Hepatocyte (in vitro differentiated cells): ENCODE measurements around the gene PPP2R5C.
"Not testable (repeated sequence)": the region's sequence is repeated elsewhere in the genome, so short reads cannot be mapped to it uniquely, and the experiment has no call there.

Experiments
- EZH2phosphoT487 ChIP-seq: fragments of 200-600 bp; sonication (generic); IDR thresholded peaks from one replicate; pipeline ENCODE4 v1.6.1; 2018; ENCODE audit warnings: antibody characterized with exemption, mild to moderate bottlenecking, low read depth, moderate library complexity; ENCODE audit not compliant: unreplicated experiment, severe bottlenecking
- TF ChIP-seq, protein P1 (sequence below): fragments of 200-600 bp; sonication (generic); IDR thresholded peaks from 2 replicates; pipeline ENCODE4 v1.5.1; 2016; ENCODE audit warnings: antibody characterized with exemption, mild to moderate bottlenecking; ENCODE audit not compliant: poor library complexity

DNA sequence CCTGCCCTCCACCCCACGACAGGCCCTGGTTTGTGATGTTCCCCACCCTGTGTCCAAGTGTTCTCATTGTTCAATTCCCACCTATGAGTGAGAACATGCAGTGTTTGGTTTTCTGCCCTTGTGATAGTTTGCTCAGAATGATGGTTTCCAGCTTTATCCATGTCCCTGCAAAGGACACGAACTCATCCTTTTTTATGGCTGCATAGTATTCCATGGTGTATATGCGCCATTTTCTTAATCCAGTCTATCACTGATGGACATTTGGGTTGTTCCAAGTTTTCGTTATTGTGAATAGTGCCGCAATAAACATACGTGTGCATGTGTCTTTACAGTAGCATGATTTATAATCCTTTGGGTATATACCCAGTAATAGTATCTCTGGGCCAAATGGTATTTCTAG, 17.1 kb upstream of the PPP2R5C start:
- TF ChIP-seq, protein P1, sequence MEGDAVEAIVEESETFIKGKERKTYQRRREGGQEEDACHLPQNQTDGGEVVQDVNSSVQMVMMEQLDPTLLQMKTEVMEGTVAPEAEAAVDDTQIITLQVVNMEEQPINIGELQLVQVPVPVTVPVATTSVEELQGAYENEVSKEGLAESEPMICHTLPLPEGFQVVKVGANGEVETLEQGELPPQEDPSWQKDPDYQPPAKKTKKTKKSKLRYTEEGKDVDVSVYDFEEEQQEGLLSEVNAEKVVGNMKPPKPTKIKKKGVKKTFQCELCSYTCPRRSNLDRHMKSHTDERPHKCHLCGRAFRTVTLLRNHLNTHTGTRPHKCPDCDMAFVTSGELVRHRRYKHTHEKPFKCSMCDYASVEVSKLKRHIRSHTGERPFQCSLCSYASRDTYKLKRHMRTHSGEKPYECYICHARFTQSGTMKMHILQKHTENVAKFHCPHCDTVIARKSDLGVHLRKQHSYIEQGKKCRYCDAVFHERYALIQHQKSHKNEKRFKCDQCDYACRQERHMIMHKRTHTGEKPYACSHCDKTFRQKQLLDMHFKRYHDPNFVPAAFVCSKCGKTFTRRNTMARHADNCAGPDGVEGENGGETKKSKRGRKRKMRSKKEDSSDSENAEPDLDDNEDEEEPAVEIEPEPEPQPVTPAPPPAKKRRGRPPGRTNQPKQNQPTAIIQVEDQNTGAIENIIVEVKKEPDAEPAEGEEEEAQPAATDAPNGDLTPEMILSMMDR, result not testable (repeated sequence)
- not testable (repeated sequence) for TF ChIP-seq EZH2phosphoT487
